Gastrocnemius medialis (tissue), 4 donors: ENCODE measurements around the gene WDHD1. TPM values are rescaled to one million over a fixed set of nuclear protein-coding genes. Genes with fewer than 3 reads are reported as not detected.

Experiments used
- ATAC-seq, 2 donors: fragments of 150-250 bp; one replicate each; pipeline ENCODE4 v1.9.1; 2016
- DNase-seq, 2 donors: peaks; one replicate each; pipeline ENCODE4 v3.0.0-alpha.2; 2019
- H3K27ac ChIP-seq, 4 donors: fragments of 200-600 bp; sonication (generic); 1 replicate in 1 of 4; 2 replicates in 3 of 4; pipeline ENCODE4 v1.5.1; 2016 to 2018; ENCODE audit warnings: mild to moderate bottlenecking in 2 of 4, moderate library complexity in 1 of 4
- H3K27me3 ChIP-seq, 3 donors: fragments of 200-600 bp; sonication (generic) in 2 of 3; 1 replicate in 1 of 3; 2 replicates in 2 of 3; pipeline versions ENCODE4 v1.5.1 to v1.6.0; 2016 to 2019; ENCODE audit warnings: mild to moderate bottlenecking in 1 of 3, moderate library complexity in 1 of 3
- H3K36me3 ChIP-seq, 2 donors: fragments of 200-600 bp; sonication (generic) in 1 of 2; one replicate each; pipeline ENCODE4 v1.5.1; 2017 to 2018
- H3K4me1 ChIP-seq, 2 donors: fragments of 200-600 bp; sonication (generic) in 1 of 2; one replicate each; pipeline ENCODE4 v1.5.1; 2016 to 2017; ENCODE audit warnings: mild to moderate bottlenecking in 2 of 2
- H3K4me3 ChIP-seq, 4 donors: fragments of 200-600 bp; sonication (generic) in 3 of 4; 1 replicate in 1 of 4; 2 replicates in 3 of 4; pipeline ENCODE4 v1.5.1; 2016 to 2019; ENCODE audit warnings: mild to moderate bottlenecking in 2 of 4
- H3K9me3 ChIP-seq, 3 donors: fragments of 200-600 bp; sonication (generic) in 2 of 3; 1 replicate in 1 of 3; 2 replicates in 2 of 3; pipeline ENCODE4 v1.5.1; 2016 to 2019
- POLR2A ChIP-seq, 2 donors: fragments of 450-650 bp; IDR thresholded peaks; one replicate each; pipeline ENCODE4 v1.6.1; 2017; ENCODE audit warnings: antibody characterized with exemption in 2 of 2, mild to moderate bottlenecking in 2 of 2, moderate library complexity in 2 of 2
- in situ Hi-C, 4 donors: fragments of 200-750 bp; cut with MboI; loops; one replicate each; pipeline versions ENCODE4 v1.15.0 to v1.8.0; 2017; ENCODE audit warnings: low sequenced_read_pairs in 4 of 4
- intact Hi-C: fragments of 100-400 bp; cut with DNase I; formaldehyde crosslinking; loops from one replicate; pipeline ENCODE4 v1.15.1; 2023; ENCODE audit warnings: low total_unique reads
- total RNA-seq, 4 donors: library from RNA; depleted of rRNA; stranded (reverse); fragments of >200 nt; gene quantifications; one replicate each; pipeline versions ENCODE4 v1.1.0 to v1.2.3, GENCODE V29; 2016
- TF ChIP-seq, protein P1 (sequence below), 5 experiments: fragments of 450-650 bp in 3 of 5; fragments of 200-600 bp in 2 of 5; sonication (generic) in 2 of 5; IDR thresholded peaks in 4 of 5; conservative IDR thresholded peaks in 1 of 5; 1 replicate in 4 of 5; 2 replicates in 1 of 5; pipeline ENCODE4 v1.5.1; 2016 to 2019; ENCODE audit warnings: antibody characterized with exemption in 5 of 5, mild to moderate bottlenecking in 3 of 5, moderate library complexity in 3 of 5

Gene WDHD1
- total RNA-seq, 4 donors from 2014 or later: 0.72 to 1.2 (median 1.0) TPM

DNA sequence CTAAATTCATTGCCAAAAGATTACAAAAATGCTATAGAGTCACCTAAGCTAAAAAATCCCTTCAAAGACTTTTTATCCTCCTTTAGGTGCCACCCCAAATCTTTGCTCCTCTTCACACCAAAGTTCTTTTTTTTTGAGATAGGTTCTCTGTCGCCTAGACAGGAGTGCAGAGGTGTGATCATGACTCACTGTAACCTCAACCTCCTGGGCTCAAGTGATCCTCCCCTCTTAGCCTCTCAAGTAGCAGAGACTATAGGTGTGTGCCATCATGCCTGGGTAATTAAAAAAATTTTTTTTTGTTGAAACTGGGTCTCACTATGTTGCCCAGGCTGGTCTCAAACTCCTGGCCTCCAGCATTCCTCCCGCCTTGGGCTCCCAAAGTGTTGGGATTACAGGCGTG is 47.9 kb downstream of the WDHD1 start:
- Histone ChIP-seq H3K27ac (no peak overlapping the region), H3K27me3 (no peaks in the 10 kb centered on the region), H3K4me1 (no peaks in the 10 kb centered on the region), H3K36me3 (no peaks in the 10 kb centered on the region), H3K9me3 (no peaks in the 10 kb centered on the region), H3K4me3 (no peak overlapping the region)
- intact Hi-C loops: no loop called here
- in situ Hi-C loops: no loop called here
- TF ChIP-seq POLR2A (IDR thresholded peaks at IDR 0.05): no peak
- TF ChIP-seq, protein P1, sequence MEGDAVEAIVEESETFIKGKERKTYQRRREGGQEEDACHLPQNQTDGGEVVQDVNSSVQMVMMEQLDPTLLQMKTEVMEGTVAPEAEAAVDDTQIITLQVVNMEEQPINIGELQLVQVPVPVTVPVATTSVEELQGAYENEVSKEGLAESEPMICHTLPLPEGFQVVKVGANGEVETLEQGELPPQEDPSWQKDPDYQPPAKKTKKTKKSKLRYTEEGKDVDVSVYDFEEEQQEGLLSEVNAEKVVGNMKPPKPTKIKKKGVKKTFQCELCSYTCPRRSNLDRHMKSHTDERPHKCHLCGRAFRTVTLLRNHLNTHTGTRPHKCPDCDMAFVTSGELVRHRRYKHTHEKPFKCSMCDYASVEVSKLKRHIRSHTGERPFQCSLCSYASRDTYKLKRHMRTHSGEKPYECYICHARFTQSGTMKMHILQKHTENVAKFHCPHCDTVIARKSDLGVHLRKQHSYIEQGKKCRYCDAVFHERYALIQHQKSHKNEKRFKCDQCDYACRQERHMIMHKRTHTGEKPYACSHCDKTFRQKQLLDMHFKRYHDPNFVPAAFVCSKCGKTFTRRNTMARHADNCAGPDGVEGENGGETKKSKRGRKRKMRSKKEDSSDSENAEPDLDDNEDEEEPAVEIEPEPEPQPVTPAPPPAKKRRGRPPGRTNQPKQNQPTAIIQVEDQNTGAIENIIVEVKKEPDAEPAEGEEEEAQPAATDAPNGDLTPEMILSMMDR (IDR thresholded peaks at IDR 0.05 in 4 of 5, conservative IDR thresholded peaks at IDR 0.05 in 1 of 5): no peak
- ATAC-seq (no peak), DNase-seq (no peak)

DNA sequence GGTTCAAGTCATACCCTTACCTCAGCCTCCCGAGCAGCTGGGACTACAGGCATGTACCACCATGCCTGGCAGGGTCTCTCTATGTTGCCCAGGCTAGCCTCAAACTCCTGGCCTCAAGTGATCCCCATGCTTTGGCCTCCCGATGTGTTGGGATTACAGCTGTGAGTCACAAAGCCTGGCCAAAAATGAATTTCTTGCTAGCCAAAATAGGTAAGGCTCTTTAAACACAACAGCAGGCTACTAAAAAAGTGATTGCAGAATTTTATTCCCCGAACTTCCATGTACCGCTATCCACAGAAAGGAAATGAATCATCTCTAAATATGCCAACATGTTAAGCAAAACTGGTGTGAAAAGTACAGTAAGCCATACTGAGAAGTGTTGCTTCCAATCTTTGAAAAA is 50.6 kb downstream of the WDHD1 start:
- no peak for DNase-seq
- no peaks in the 10 kb centered on the region for H3K36me3 ChIP-seq
- no peak overlapping the region for H3K4me3 ChIP-seq
- no peak for TF ChIP-seq POLR2A (IDR thresholded peaks at IDR 0.05)
- TF ChIP-seq, protein P1 (IDR thresholded peaks at IDR 0.05 in 4 of 5, conservative IDR thresholded peaks at IDR 0.05 in 1 of 5): no peak
- H3K9me3 ChIP-seq: no peaks in the 10 kb centered on the region
- in situ Hi-C loops: no loop called here
- H3K27me3 ChIP-seq: no peaks in the 10 kb centered on the region
- H3K4me1 ChIP-seq: no peaks in the 10 kb centered on the region
- no peak overlapping the region for H3K27ac ChIP-seq
- intact Hi-C loops: no loop called here
- no peak for ATAC-seq

DNA sequence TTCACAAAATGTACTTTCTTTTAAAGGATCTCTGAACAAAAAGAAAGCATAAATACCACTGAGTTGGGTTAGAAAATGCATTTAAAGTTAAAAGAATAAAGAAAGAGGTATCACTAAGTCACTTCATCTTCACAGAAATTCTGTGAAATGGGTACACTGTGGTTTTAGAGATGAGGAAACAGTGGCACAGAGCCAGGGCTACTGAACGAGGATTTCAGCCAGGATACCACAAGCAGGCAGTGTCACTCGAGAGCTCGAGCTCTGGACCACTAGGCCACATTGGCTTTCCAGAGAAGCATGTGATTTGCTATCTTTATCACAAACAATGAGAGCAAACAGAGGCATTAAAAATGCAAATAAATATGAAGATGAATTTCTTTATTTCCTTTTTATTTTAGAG is 51.0 kb downstream of the WDHD1 start:
- Histone ChIP-seq H3K36me3 (no peaks in the 10 kb centered on the region), H3K27ac (no peak overlapping the region), H3K9me3 (no peaks in the 10 kb centered on the region), H3K4me3 (no peak overlapping the region), H3K27me3 (no peaks in the 10 kb centered on the region), H3K4me1 (no peaks in the 10 kb centered on the region)
- in situ Hi-C loops (no loop called here), intact Hi-C loops (no loop called here)
- TF ChIP-seq POLR2A (IDR thresholded peaks at IDR 0.05): no peak
- TF ChIP-seq, protein P1 (IDR thresholded peaks at IDR 0.05 in 4 of 5, conservative IDR thresholded peaks at IDR 0.05 in 1 of 5): no peak
- ATAC-seq (no peak), DNase-seq (no peak)

DNA sequence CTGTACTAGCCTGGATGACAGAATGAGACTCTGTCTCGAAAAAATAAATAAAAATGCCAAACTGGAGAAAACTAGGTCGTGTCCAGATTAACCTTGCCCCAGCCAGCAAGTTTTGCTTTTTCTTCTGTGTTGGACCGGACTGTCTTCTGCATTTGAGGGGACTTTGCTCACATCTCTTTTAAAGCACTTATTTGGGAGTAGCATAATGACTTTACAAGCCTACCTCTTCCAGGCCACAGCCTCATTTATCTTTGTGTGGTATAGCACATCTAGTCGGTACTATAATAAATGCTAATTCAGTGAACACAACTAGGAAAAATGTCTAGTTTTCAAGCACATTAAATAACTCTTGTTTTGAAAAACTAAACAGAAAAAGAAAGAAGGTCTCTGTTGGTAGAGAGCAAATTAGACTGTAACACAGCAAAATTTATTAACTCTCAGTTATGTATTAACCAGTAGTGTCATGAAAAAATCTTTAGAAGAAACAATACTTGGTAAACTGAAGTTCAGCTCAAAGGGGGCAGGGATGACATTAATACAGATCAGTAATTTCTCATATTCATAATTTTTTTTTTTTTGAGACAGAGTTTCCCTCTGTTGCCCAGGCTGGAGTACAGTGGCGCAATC is 52.0 kb downstream of the WDHD1 start:
- Histone ChIP-seq H3K36me3 (no peaks in the 10 kb centered on the region), H3K9me3 (no peaks in the 10 kb centered on the region), H3K4me1 (no peaks in the 10 kb centered on the region), H3K27me3 (no peaks in the 10 kb centered on the region), H3K4me3 (no peak overlapping the region), H3K27ac (no peak overlapping the region)
- no peak for ATAC-seq
- no peak for TF ChIP-seq POLR2A (IDR thresholded peaks at IDR 0.05)
- TF ChIP-seq, protein P1 (IDR thresholded peaks at IDR 0.05 in 4 of 5, conservative IDR thresholded peaks at IDR 0.05 in 1 of 5): no peak
- DNase-seq: no peak
- intact Hi-C loops (no loop called here), in situ Hi-C loops (no loop called here)

DNA sequence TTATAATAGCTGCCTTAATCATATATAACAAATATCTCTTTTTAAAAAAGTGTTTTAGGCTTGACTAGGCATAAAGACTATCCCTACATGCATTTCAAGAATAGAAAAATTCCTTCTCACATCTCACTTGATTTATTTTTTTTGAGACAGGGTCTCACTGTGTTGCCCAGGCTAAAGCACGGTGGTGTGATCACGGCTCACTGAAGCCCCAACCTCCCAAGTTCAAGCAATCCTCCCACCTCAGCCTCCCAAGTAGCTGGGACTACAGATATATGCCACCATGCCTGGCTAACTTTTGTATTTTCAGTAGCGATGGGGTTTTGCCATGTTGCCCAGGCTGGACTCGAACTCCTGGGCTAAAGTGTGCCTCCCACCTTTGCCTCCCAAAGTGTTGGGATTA is 59.4 kb downstream of the WDHD1 start:
- H3K4me1 ChIP-seq: no peaks in the 10 kb centered on the region
- in situ Hi-C loops (no loop called here), intact Hi-C loops (no loop called here)
- ATAC-seq (no peak), DNase-seq (no peak)
- no peak overlapping the region for H3K27ac ChIP-seq
- no peak overlapping the region for H3K4me3 ChIP-seq
- H3K27me3 ChIP-seq: no peaks in the 10 kb centered on the region
- TF ChIP-seq, protein P1 (IDR thresholded peaks at IDR 0.05 in 4 of 5, conservative IDR thresholded peaks at IDR 0.05 in 1 of 5): no peak
- TF ChIP-seq POLR2A (IDR thresholded peaks at IDR 0.05): no peak
- H3K9me3 ChIP-seq: no peaks in the 10 kb centered on the region
- no peaks in the 10 kb centered on the region for H3K36me3 ChIP-seq
